Naive thymus-derived CD4-positive, alpha-beta T cell (primary cell): ENCODE data around the gene ITGB2. TPM values are rescaled to one million over a fixed set of nuclear protein-coding genes. Genes with fewer than 3 reads are reported as not detected.
A peak's percentile ranks its signal among the peaks of the same experiment; 100 is the strongest.
"Not testable (repeated sequence)": the region's sequence is repeated elsewhere in the genome, so short reads cannot be mapped to it uniquely, and the experiment has no call there.

Experiments
- ATAC-seq: fragments of 150-1000 bp; cut with Tn5 transposase; 2 replicates; pipeline ENCODE4 v1.10.0; 2021; ENCODE audit warnings: mild to moderate bottlenecking, moderate library complexity
- CTCF ChIA-PET: fragments of 350-600 bp; sonication (Branson Sonifier 250); formaldehyde crosslinking; loops from one replicate; lab custom pipeline; 2021; ENCODE audit warnings: antibody characterized with exemption; lab: Charles Lee
- POLR2A ChIA-PET: fragments of 350-600 bp; sonication (Branson Sonifier 250); formaldehyde crosslinking; loops from one replicate; lab custom pipeline; 2021; ENCODE audit warnings: antibody characterized with exemption, inconsistent platforms; lab: Charles Lee
- DNase-seq, 9 donors: peaks; one replicate each; pipeline versions ENCODE4 v3.0.0 to v3.0.0-alpha.2; 2020 to 2022; ENCODE audit warnings: mixed read lengths in 1 of 9
- H3K27ac ChIP-seq: one replicate; pipeline ENCODE4 v1.7.0; 2013; ENCODE audit warnings: mild to moderate bottlenecking, low read depth, low read length, moderate library complexity
- H3K27me3 ChIP-seq, 2 donors: one replicate each; pipeline ENCODE4 v1.7.0; 2013; ENCODE audit warnings: low read length in 2 of 2, mild to moderate bottlenecking in 2 of 2, moderate library complexity in 2 of 2; ENCODE audit not compliant: control insufficient read depth in 2 of 2, insufficient read depth in 2 of 2
- H3K36me3 ChIP-seq, 3 experiments: 1 replicate in 2 of 3; 2 replicates in 1 of 3; pipeline ENCODE4 v1.7.0; 2013; ENCODE audit warnings: low read length in 3 of 3, mild to moderate bottlenecking in 3 of 3, moderate library complexity in 1 of 3; ENCODE audit not compliant: insufficient read depth in 3 of 3, control insufficient read depth in 2 of 3
- H3K4me1 ChIP-seq, 2 donors: one replicate each; pipeline ENCODE4 v1.7.0; 2013; ENCODE audit warnings: low read length in 2 of 2, mild to moderate bottlenecking in 2 of 2, moderate library complexity in 1 of 2; ENCODE audit not compliant: control insufficient read depth in 2 of 2, insufficient read depth in 2 of 2
- H3K4me3 ChIP-seq: 2 replicates; pipeline ENCODE4 v1.7.0; 2013; ENCODE audit warnings: mild to moderate bottlenecking, low read length
- H3K9me3 ChIP-seq, 3 experiments: 1 replicate in 2 of 3; 2 replicates in 1 of 3; pipeline ENCODE4 v1.7.0; 2013; ENCODE audit warnings: low read length in 3 of 3; ENCODE audit not compliant: control insufficient read depth in 2 of 3
- H3K27ac Mint-ChIP-seq, 9 donors: one replicate each; pipeline ENCODE4 v1.8.0; 2020 to 2022; ENCODE audit warnings: mixed read lengths in 9 of 9, mild to moderate bottlenecking in 8 of 9, moderate library complexity in 5 of 9, inconsistent platforms in 2 of 9
- H3K27me3 Mint-ChIP-seq, 5 donors: one replicate each; pipeline ENCODE4 v1.8.0; 2021 to 2022; ENCODE audit warnings: mixed read lengths in 5 of 5, mild to moderate bottlenecking in 1 of 5
- H3K36me3 Mint-ChIP-seq, 5 donors: one replicate each; pipeline ENCODE4 v1.8.0; 2020 to 2022; ENCODE audit warnings: mixed read lengths in 5 of 5, mild to moderate bottlenecking in 3 of 5, inconsistent platforms in 1 of 5
- H3K4me1 Mint-ChIP-seq, 7 donors: one replicate each; pipeline ENCODE4 v1.8.0; 2020 to 2022; ENCODE audit warnings: mixed read lengths in 7 of 7, mild to moderate bottlenecking in 3 of 7, inconsistent platforms in 1 of 7
- H3K4me3 Mint-ChIP-seq, 10 donors: one replicate each; pipeline ENCODE4 v1.8.0; 2020 to 2022; ENCODE audit warnings: mild to moderate bottlenecking in 10 of 10, mixed read lengths in 10 of 10, moderate library complexity in 6 of 10, inconsistent platforms in 2 of 10
- H3K9me3 Mint-ChIP-seq, 11 donors: one replicate each; pipeline ENCODE4 v1.8.0; 2020 to 2022; ENCODE audit warnings: mixed read lengths in 11 of 11, mild to moderate bottlenecking in 4 of 11, inconsistent platforms in 1 of 11, moderate library complexity in 1 of 11
- intact Hi-C, 2 donors: fragments of 100-400 bp; cut with micrococcal nuclease; formaldehyde crosslinking; loops; one replicate each; pipeline ENCODE4 v1.15.1; 2023
- polyA plus RNA-seq, 2 donors: library from polyadenylated mRNA; unstranded; fragments of 300-500 nt; fragmentation: Illumina TruSeq; gene quantifications; one replicate each; pipeline ENCODE4 v1.2.3, GENCODE V29; 2021
- total RNA-seq, 6 experiments: library from RNA in 5 of 6; stranded (reverse) in 5 of 6; gene quantifications; 1 replicate in 5 of 6; 2 replicates in 1 of 6; pipeline ENCODE4 v1.2.3 and lab custom pipeline; 2021 to 2026

Gene ITGB2
- total and polyA plus RNA-seq, 7 experiments from 2014 or later, result 280 to 877 (median 459) TPM

- Mint-ChIP-seq H3K9me3 (peaks cover 0 to 4% (median 0%) of the 10 kb centered on the region in 11 donors), H3K4me3 (no peak overlapping the region), H3K4me1 (peaks cover 21 to 35% (median 26%) of the 10 kb centered on the region in 7 donors), H3K36me3 (peaks cover 0 to 15% (median 0%) of the 10 kb centered on the region in 5 donors), H3K27me3 (no peaks in the 10 kb centered on the region), H3K27ac (peak overlapping the region in 6 of 9 donors; percentile 1 to 59 (median 52))
- ChIA-PET CTCF (interaction anchor here (0.6 to 1.5 kb wide), 4 partner anchors 8 to 60 kb away, joined by 3 to 7 read pairs (median 3); no protein-coding TSS in a partner anchor), POLR2A (interaction anchor here (0.6 to 2.7 kb wide), 6 partner anchors 8 to 343 kb away, joined by 3 to 13 read pairs (median 6); partner anchors contain the start of gene PTTG1IP)
- ATAC-seq, result no peak
- Histone ChIP-seq H3K9me3 (no peaks in the 10 kb centered on the region), H3K27me3 (no peaks in the 10 kb centered on the region), H3K27ac (no peak overlapping the region), H3K4me3 (no peak overlapping the region), H3K4me1 (peaks cover 0 to 28% of the 10 kb centered on the region in 2 donors), H3K36me3 (peaks cover 0 to 39% (median 5%) of the 10 kb centered on the region in 3 experiments)
- intact Hi-C loops, result no loop called here
- DNase-seq, result no peak
Observed at GRCh38 chr21:44884097-44884496, 36.6 kb downstream of the ITGB2 start.

GRCh38 chr21:44883250-44883649 is 37.4 kb downstream of the ITGB2 start:
- no peaks in the 10 kb centered on the region for H3K27me3 Mint-ChIP-seq
- CTCF ChIA-PET, result interaction anchor here (1.4 to 1.5 kb wide), 2 partner anchors 9 to 49 kb away, joined by 7 to 9 read pairs; no protein-coding TSS in a partner anchor
- no peak overlapping the region for H3K4me3 Mint-ChIP-seq
- H3K27ac ChIP-seq, result no peak overlapping the region
- H3K36me3 Mint-ChIP-seq, result peaks cover 0 to 15% (median 0%) of the 10 kb centered on the region in 5 donors
- H3K4me3 ChIP-seq, result no peak overlapping the region
- intact Hi-C loops, result no loop called here
- H3K27ac Mint-ChIP-seq, result peak overlapping the region in 5 of 9 donors; percentile 13 to 81 (median 63)
- POLR2A ChIA-PET, result interaction anchor here (1.0 to 2.7 kb wide), 7 partner anchors 9 to 49 kb away, joined by 3 to 13 read pairs (median 4); partner anchors contain the start of gene PTTG1IP
- no peak for ATAC-seq
- H3K4me1 Mint-ChIP-seq, result peaks cover 21 to 35% (median 26%) of the 10 kb centered on the region in 7 donors
- peaks cover 0 to 28% of the 10 kb centered on the region in 2 donors for H3K4me1 ChIP-seq
- no peaks in the 10 kb centered on the region for H3K27me3 ChIP-seq
- no peak for DNase-seq
- peaks cover 0 to 30% (median 3%) of the 10 kb centered on the region in 3 experiments for H3K36me3 ChIP-seq
- no peaks in the 10 kb centered on the region for H3K9me3 ChIP-seq
- peaks cover 0 to 4% (median 0%) of the 10 kb centered on the region in 11 donors for H3K9me3 Mint-ChIP-seq

- H3K4me3 Mint-ChIP-seq, result peak overlapping the region; percentile 18 to 75 (median 42)
- ATAC-seq, result peak; percentile 51
- H3K36me3 Mint-ChIP-seq, result peaks cover 0 to 11% (median 0%) of the 10 kb centered on the region in 5 donors
- intact Hi-C loops, result no loop called here
- H3K27ac Mint-ChIP-seq, result peak overlapping the region; percentile 3 to 96 (median 79)
- DNase-seq, result peak in 1 of 9 donors; percentile 52
- ChIA-PET POLR2A (interaction anchor here (0.6 to 2.1 kb wide), 8 partner anchors 10 to 334 kb away, joined by 3 to 8 read pairs (median 5); partner anchors contain the start of gene ITGB2), CTCF (interaction anchor here (0.8 to 1.4 kb wide), 3 partner anchors 9 to 371 kb away, joined by 4 to 5 read pairs (median 4); no protein-coding TSS in a partner anchor)
- H3K9me3 Mint-ChIP-seq, result peaks cover 0 to 4% (median 0%) of the 10 kb centered on the region in 11 donors
- Histone ChIP-seq H3K36me3 (peaks cover 0 to 11% (median 3%) of the 10 kb centered on the region in 3 experiments), H3K27ac (peak overlapping the region; percentile 39), H3K9me3 (no peaks in the 10 kb centered on the region), H3K4me1 (peaks cover 0 to 28% of the 10 kb centered on the region in 2 donors), H3K27me3 (no peaks in the 10 kb centered on the region), H3K4me3 (no peak overlapping the region)
- H3K4me1 Mint-ChIP-seq, result peaks cover 19 to 35% (median 26%) of the 10 kb centered on the region in 7 donors
- H3K27me3 Mint-ChIP-seq, result no peaks in the 10 kb centered on the region
Observed at GRCh38 chr21:44881198-44881872, 39.4 kb downstream of the ITGB2 start.

GRCh38 chr21:44880405-44881197 is 40.1 kb downstream of the ITGB2 start:
- Mint-ChIP-seq H3K27ac (peak overlapping the region; percentile 3 to 96 (median 73)), H3K27me3 (no peaks in the 10 kb centered on the region), H3K4me3 (peak overlapping the region in 9 of 10 donors; percentile 5 to 75 (median 42)), H3K4me1 (peaks cover 21 to 39% (median 29%) of the 10 kb centered on the region in 7 donors), H3K36me3 (peaks cover 0 to 10% (median 0%) of the 10 kb centered on the region in 5 donors), H3K9me3 (peaks cover 0 to 4% (median 0%) of the 10 kb centered on the region in 11 donors)
- intact Hi-C loops, result no loop called here
- H3K27me3 ChIP-seq, result no peaks in the 10 kb centered on the region
- peaks cover 4 to 28% of the 10 kb centered on the region in 2 donors for H3K4me1 ChIP-seq
- peak; percentile 72 for ATAC-seq
- no peak for DNase-seq
- peak overlapping the region; percentile 39 for H3K27ac ChIP-seq
- ChIA-PET POLR2A (interaction anchor here (0.7 to 2.1 kb wide), 6 partner anchors 11 to 63 kb away, joined by 4 to 8 read pairs (median 6); no protein-coding TSS in a partner anchor), CTCF (interaction anchor here (1.4 kb wide), 1 partner anchor 371 kb away, joined by 4 read pairs; no protein-coding TSS in a partner anchor)
- peaks cover 0 to 4% (median 2%) of the 10 kb centered on the region in 3 experiments for H3K36me3 ChIP-seq
- no peaks in the 10 kb centered on the region for H3K9me3 ChIP-seq
- H3K4me3 ChIP-seq, result no peak overlapping the region

- not testable (repeated sequence) for H3K4me3 Mint-ChIP-seq, H3K36me3 Mint-ChIP-seq, H3K9me3 Mint-ChIP-seq, H3K9me3 ChIP-seq, H3K4me3 ChIP-seq, ATAC-seq, H3K27me3 Mint-ChIP-seq, H3K27ac ChIP-seq, H3K36me3 ChIP-seq, H3K27me3 ChIP-seq, H3K27ac Mint-ChIP-seq, DNase-seq
- peaks cover 22 to 49% (median 41%) of the 10 kb centered on the region in 7 donors for H3K4me1 Mint-ChIP-seq
- ChIA-PET POLR2A (interaction anchor here (0.8 to 1.2 kb wide), 2 partner anchors 36 to 60 kb away, joined by 3 to 5 read pairs; no protein-coding TSS in a partner anchor), CTCF (interaction anchor here (0.9 to 1.5 kb wide), 2 partner anchors 42 to 53 kb away, joined by 3 to 5 read pairs; partner anchors contain the start of gene ITGB2)
- intact Hi-C loops, result loop anchor here in 1 of 2 donors (10.0 kb wide), 1 partner anchor 1904 kb away; the partner anchor contains the start of gene PKNOX1
- H3K4me1 ChIP-seq, result peaks cover 8 to 28% of the 10 kb centered on the region in 2 donors
Observed at GRCh38 chr21:44879238-44879637, 41.5 kb downstream of the ITGB2 start.
